GM10266 (cell line): Measurements from ENCODE around the gene PQBP1.

Source experiments
- DNase-seq: peaks from one replicate; pipeline ENCODE4 v3.0.0; 2012; ENCODE audit errors: extremely low spot score
- TF ChIP-seq, protein P1 (sequence below): IDR thresholded peaks from 2 replicates; pipeline ENCODE4 v1.5.1; 2012; ENCODE audit warnings: mild to moderate bottlenecking, low read depth; ENCODE audit not compliant: control insufficient read depth, insufficient read depth; ENCODE audit errors: missing control alignments

PQBP1 gene

DNA sequence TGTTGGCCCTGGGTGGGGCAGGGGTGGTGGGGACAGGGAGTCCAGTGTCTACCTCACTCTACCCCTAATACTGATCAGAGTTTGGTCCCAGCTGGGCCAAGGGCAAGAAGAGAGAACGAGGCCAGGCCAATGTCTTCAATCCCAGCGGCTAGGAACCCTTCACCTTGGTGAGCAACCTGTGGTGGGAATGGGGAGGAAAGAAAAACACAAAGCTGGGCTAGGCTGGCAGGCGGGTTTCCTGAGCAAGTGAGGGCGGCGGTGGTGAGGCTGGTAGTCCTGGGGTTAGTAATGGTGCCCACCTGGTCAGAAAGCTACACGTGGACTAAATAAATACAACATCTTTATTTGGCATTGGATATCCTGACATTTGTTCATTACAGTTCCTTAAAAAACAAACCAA lies 5.6 kb downstream of the PQBP1 start:
- TF ChIP-seq, protein P1, sequence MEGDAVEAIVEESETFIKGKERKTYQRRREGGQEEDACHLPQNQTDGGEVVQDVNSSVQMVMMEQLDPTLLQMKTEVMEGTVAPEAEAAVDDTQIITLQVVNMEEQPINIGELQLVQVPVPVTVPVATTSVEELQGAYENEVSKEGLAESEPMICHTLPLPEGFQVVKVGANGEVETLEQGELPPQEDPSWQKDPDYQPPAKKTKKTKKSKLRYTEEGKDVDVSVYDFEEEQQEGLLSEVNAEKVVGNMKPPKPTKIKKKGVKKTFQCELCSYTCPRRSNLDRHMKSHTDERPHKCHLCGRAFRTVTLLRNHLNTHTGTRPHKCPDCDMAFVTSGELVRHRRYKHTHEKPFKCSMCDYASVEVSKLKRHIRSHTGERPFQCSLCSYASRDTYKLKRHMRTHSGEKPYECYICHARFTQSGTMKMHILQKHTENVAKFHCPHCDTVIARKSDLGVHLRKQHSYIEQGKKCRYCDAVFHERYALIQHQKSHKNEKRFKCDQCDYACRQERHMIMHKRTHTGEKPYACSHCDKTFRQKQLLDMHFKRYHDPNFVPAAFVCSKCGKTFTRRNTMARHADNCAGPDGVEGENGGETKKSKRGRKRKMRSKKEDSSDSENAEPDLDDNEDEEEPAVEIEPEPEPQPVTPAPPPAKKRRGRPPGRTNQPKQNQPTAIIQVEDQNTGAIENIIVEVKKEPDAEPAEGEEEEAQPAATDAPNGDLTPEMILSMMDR = no peak
- DNase-seq = no peak

DNA sequence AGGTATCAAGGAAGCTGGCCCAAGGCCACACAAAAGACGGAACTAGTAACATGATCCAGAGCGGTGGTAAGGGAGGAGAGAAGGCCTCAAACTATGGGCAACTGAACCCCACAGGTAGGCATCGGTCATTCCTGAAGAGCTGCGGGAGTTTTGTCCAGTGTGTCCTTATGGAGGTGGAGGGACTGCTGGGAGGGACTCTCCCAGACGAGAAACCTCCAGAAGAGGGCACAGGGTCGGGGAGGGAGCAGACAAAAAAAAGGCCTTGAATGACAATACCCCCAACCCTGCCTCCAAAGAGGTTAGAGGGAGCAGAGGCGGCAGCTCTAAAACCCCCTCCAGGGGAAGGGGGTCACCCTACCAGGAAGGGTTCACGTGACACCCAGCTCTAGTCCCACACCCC lies 6.5 kb downstream of the PQBP1 start:
- TF ChIP-seq, protein P1 = no peak
- no peak for DNase-seq

DNA sequence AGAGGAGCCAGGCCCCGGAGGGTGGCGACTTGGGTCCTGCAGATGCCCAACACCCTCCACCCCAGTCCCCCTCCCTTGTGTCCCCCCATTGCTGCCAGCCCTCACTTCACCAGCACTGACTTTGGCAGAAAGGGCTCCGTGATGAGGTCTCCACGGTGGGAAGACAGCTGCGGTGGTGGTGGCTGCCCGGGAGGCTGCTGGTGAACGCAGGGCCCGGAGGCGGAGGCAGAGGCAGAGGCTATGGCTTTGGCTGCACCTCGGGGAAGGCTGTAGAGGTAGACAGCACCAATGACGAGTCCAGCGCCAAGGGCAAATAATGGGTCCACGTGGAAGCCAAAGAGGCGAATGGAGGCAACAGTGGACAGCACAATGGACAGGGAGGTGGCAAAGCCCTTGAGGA lies 6.9 kb downstream of the PQBP1 start:
- DNase-seq = no peak
- TF ChIP-seq, protein P1 = no peak

DNA sequence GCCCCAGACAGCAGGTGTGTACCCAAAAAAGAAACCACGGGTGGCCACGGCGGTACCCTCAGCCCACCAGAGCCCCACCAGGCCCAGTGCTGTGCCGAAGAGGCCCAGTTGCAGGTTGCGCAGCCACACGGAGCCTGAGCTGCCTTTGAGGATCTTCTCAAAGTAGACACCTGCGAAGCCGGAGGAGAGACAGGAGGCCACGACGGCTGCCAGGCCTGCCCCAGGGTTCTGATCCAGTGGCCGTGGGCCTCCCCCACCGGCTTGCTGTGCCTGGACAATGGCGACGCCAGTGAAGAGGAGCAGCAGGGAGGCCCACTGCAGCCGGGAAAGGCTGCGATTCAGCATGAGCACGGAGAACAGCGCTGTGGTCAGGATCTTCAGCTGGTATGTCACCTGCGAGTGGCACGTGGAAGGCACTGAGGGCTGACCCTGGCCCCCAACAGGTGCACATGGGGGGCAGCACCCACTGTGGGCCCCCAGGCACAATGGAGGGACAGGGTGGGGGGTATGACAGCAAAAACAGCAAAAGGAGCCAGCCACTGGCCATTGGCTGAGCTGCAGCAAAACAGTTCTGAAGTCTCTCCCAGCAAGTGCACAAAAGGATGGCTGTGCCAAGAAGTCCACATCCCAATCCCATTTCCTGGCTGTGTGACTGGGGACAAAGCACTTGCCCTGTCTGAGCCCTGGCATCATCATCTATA lies 7.5 kb downstream of the PQBP1 start:
- no peak for DNase-seq
- TF ChIP-seq, protein P1 = no peak

DNA sequence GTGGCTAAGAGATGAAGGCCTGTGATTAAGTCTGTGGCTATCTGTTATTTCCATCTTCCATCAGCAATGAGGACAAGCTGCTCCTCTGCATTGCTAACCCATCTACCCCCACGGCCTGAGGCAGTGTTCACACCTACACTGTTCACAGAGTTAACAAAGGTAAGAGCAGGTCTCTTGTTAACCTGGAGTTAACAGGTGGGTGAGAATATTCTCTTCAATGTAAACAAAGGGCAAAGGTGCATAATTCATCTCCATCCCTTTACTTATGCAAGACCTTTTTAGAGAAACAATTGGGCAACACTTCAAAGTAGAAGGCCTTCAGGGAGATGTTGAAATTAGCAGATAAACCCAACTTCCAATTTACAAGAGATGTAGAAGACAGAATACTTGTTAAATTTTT lies 10.9 kb downstream of the PQBP1 start:
- TF ChIP-seq, protein P1 = no peak
- no peak for DNase-seq

DNA sequence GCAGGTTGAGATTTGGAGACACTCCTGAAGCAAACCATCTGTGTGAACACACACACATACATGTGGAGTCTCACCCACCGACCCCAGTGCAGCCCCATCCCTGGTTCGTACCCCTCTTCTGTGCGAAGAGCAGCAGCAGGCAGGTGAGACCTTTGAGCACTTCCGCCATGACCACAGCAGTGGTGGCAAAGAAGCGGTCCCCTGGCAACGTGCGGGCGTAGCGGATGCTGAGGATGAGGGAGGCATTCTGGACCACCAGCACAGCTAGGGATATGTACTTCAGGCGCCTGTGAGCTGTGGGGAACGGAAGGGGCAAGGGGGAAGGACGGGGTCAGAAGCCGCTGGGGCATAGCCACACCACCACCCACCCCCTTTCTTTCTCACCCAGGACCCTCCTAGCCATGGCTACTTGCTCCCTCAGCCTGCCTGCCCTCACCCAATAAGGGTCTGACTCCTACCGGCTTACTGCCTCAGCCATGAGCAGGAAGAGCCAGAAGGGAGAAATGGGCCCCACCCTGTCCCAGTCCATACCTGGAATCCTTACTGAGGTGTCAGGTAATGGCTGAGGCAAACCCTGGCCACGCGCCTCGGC lies 12.1 kb downstream of the PQBP1 start:
- TF ChIP-seq, protein P1 = no peak
- DNase-seq = no peak

DNA sequence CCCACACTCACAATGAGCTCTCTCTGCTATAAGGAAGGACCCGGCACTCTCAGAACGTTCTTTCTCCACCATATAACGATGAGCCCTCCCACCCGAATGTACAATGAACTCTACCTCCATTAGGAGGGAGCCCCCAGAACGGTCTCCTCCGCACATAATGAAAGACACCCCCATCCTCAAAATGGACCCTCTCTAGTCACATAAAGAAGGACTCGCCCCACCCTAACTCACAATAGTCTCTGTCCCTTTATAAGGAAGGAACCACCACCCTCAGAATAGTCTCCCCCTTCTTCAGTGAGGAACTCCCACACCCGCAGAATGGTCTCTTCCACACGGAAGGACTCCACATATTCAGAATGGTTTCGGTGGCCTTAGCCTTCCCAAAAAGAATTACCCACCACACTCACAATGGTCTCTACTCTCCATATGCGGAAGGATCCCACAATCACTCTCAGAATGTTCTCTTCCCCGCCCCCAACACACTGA lies 13.2 kb downstream of the PQBP1 start:
- TF ChIP-seq, protein P1 = no peak
- DNase-seq = no peak
